Activated CD8-positive, alpha-beta memory T cell treated with anti-CD3 and anti-CD28 coated beads for 36 hours (primary cell): Measurements from ENCODE around the gene MAST4. TPM values are rescaled to one million over a fixed set of nuclear protein-coding genes. Genes with fewer than 3 reads are reported as not detected.
"Not testable (repeated sequence)": the region's sequence is repeated elsewhere in the genome, so short reads cannot be mapped to it uniquely, and the experiment has no call there.

ENCODE experiments used
- CTCF ChIA-PET: fragments of 350-600 bp; sonication (Branson Sonifier 250); formaldehyde crosslinking; loops from one replicate; lab custom pipeline; 2021; ENCODE audit warnings: antibody characterized with exemption; lab: Charles Lee
- POLR2A ChIA-PET: fragments of 350-600 bp; sonication (Branson Sonifier 250); formaldehyde crosslinking; loops from one replicate; lab custom pipeline; 2021; ENCODE audit warnings: antibody characterized with exemption; lab: Charles Lee
- total RNA-seq, 2 experiments: library from RNA; stranded (reverse); gene quantifications; one replicate each; pipeline ENCODE4 v1.2.3, GENCODE V29; 2021

Gene MAST4
- total RNA-seq, 2 experiments from 2014 or later, result 11.4 to 11.6 TPM

- CTCF ChIA-PET, result interaction anchor here (1.0 to 10.5 kb wide), 2 partner anchors 43 to 59 kb away, joined by 3 to 117 read pairs; no protein-coding TSS in a partner anchor
- POLR2A ChIA-PET, result no interaction called here
Measured at GRCh38 chr5:67161767-67162166, 565.6 kb downstream of the MAST4 start.

DNA sequence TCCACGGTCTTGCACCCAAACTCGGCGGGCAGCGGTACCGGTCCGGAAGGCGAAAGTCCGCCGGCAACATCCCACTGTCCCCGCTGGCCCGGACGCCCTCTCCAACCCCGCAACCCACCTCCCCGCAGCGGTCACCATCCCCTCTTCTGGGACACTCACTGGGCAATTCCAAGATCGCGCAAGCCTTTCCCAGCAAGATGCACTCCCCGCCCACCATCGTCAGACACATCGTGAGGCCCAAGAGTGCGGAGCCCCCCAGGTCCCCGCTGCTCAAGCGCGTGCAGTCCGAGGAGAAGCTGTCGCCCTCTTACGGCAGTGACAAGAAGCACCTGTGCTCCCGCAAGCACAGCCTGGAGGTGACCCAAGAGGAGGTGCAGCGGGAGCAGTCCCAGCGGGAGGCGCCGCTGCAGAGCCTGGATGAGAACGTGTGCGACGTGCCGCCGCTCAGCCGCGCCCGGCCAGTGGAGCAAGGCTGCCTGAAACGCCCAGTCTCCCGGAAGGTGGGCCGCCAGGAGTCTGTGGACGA, 567.1 kb downstream of the MAST4 start:
- ChIA-PET POLR2A (no interaction called here), CTCF (interaction anchor here (1.3 to 10.5 kb wide), 2 partner anchors 42 to 55 kb away, joined by 3 to 117 read pairs; no protein-coding TSS in a partner anchor)

DNA sequence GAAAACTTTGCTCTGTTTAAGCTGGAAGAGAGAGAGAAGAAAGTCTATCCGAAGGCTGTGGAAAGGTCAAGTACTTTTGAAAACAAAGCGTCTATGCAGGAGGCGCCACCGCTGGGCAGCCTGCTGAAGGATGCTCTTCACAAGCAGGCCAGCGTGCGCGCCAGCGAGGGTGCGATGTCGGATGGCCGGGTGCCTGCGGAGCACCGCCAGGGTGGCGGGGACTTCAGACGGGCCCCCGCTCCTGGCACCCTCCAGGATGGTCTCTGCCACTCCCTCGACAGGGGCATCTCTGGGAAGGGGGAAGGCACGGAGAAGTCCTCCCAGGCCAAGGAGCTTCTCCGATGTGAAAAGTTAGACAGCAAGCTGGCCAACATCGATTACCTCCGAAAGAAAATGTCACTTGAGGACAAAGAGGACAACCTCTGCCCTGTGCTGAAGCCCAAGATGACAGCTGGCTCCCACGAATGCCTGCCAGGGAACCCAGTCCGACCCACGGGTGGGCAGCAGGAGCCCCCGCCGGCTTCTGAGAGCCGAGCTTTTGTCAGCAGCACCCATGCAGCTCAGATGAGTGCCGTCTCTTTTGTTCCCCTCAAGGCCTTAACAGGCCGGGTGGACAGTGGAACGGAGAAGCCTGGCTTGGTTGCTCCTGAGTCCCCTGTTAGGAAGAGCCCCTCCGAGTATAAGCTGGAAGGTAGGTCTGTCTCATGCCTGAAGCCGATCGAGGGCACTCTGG, 567.8 kb downstream of the MAST4 start:
- POLR2A ChIA-PET, result interaction anchor here (1.4 kb wide), 1 partner anchor 43 kb away, joined by 4 read pairs; no protein-coding TSS in a partner anchor
- CTCF ChIA-PET, result interaction anchor here (1.3 to 10.5 kb wide), 4 partner anchors 11 to 58 kb away, joined by 3 to 117 read pairs (median 4); no protein-coding TSS in a partner anchor

- ChIA-PET CTCF (interaction anchor here (1.4 to 10.5 kb wide), 4 partner anchors 9 to 57 kb away, joined by 4 to 117 read pairs (median 6); no protein-coding TSS in a partner anchor), POLR2A (interaction anchor here (1.1 to 1.4 kb wide), 2 partner anchors 35 to 42 kb away, joined by 3 to 4 read pairs; no protein-coding TSS in a partner anchor)
Measured at GRCh38 chr5:67164856-67165525, 568.8 kb downstream of the MAST4 start.

- ChIA-PET POLR2A (interaction anchor here (1.0 to 2.4 kb wide), 3 partner anchors 34 to 41 kb away, joined by 3 to 17 read pairs (median 3); no protein-coding TSS in a partner anchor), CTCF (interaction anchor here (0.7 to 10.5 kb wide), 11 partner anchors 8 to 171 kb away, joined by 3 to 117 read pairs (median 4); no protein-coding TSS in a partner anchor)
Measured at GRCh38 chr5:67165526-67166459, 569.6 kb downstream of the MAST4 start.

GRCh38 chr5:67166460-67167285, 570.5 kb downstream of the MAST4 start:
- ChIA-PET CTCF (interaction anchor here (0.7 to 10.5 kb wide), 9 partner anchors 8 to 172 kb away, joined by 3 to 117 read pairs (median 4); no protein-coding TSS in a partner anchor), POLR2A (interaction anchor here (0.6 to 2.4 kb wide), 4 partner anchors 9 to 46 kb away, joined by 3 to 17 read pairs (median 4); no protein-coding TSS in a partner anchor)

GRCh38 chr5:67168069-67168468, 571.9 kb downstream of the MAST4 start:
- POLR2A ChIA-PET, result interaction anchor here (1.0 to 2.4 kb wide), 2 partner anchors 8 to 38 kb away, joined by 3 to 17 read pairs; no protein-coding TSS in a partner anchor
- CTCF ChIA-PET, result interaction anchor here (10.5 kb wide), 1 partner anchor 37 kb away, joined by 117 read pairs; no protein-coding TSS in a partner anchor

- POLR2A ChIA-PET, result no interaction called here
- CTCF ChIA-PET, result no interaction called here
Measured at GRCh38 chr5:67170767-67171166, 574.6 kb downstream of the MAST4 start.

DNA sequence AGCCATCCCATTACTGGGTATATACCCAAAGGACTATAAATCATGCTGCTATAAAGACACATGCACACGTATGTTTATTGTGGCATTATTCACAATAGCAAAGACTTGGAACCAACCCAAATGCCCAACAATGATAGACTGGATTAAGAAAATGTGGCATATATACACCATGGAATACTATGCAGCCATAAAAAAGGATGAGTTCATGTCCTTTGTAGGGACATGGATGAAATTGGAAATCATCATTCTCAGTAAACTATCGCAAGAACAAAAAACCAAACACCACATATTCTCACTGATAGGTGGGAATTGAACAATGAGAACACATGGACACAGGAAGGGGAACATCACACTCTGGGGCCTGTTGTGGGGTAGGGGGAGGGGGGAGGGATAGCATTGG, 577.2 kb downstream of the MAST4 start:
- POLR2A ChIA-PET, result not testable (repeated sequence)

GRCh38 chr5:67173959-67174358, 577.8 kb downstream of the MAST4 start:
- POLR2A ChIA-PET, result no interaction called here
- CTCF ChIA-PET, result interaction anchor here (1.2 to 1.5 kb wide), 2 partner anchors 9 to 10 kb away, joined by 3 to 4 read pairs; no protein-coding TSS in a partner anchor

More for the DNA sequence above, 577.2 kb downstream of the MAST4 start:
- CTCF ChIA-PET, result interaction anchor here (1.2 kb wide), 1 partner anchor 10 kb away, joined by 3 read pairs; no protein-coding TSS in a partner anchor

DNA sequence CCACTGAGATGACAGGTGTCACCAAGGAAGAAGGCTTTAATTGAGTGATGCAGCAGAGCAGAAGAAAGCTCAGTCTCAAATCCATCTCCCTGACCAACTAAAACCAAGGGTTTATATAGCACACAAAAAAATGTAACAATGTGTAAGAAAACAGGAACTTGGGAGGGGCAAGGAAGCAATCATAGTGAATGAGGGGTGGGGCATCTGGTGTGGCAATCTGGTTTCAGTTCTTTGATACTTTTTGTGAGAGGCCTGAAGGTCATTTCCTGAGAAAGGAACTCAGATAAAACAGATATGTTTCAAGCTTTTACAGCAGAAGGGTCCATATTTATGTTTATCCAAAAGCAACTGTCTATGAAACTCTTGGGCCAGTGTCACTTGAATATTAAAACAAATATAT, 580.7 kb downstream of the MAST4 start:
- ChIA-PET POLR2A (no interaction called here), CTCF (no interaction called here)

DNA sequence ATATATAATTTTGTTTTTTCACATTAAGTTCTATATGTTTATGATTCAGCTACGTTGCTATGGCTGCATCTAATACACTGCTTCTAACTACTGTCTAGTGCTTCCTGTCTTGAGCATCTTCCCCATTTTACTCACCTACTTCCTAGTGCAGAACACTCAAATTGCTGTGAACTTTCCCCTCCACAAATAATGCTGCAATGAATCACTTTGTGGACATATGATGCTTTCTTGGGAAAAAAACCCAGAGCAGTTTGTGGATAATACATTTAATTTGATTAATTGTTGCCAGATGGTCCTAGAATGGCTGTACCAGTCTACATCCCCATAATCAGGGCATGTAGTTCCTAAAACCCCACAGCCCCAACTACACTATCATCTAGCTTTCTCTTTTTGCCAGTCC, 581.9 kb downstream of the MAST4 start:
- ChIA-PET CTCF (no interaction called here), POLR2A (no interaction called here)

GRCh38 chr5:67178966-67179365, 582.8 kb downstream of the MAST4 start:
- ChIA-PET POLR2A (no interaction called here), CTCF (no interaction called here)

GRCh38 chr5:67179697-67180361, 583.6 kb downstream of the MAST4 start:
- CTCF ChIA-PET, result no interaction called here
- POLR2A ChIA-PET, result no interaction called here

- POLR2A ChIA-PET, result no interaction called here
Measured at GRCh38 chr5:67181648-67182221, 585.5 kb downstream of the MAST4 start.

DNA sequence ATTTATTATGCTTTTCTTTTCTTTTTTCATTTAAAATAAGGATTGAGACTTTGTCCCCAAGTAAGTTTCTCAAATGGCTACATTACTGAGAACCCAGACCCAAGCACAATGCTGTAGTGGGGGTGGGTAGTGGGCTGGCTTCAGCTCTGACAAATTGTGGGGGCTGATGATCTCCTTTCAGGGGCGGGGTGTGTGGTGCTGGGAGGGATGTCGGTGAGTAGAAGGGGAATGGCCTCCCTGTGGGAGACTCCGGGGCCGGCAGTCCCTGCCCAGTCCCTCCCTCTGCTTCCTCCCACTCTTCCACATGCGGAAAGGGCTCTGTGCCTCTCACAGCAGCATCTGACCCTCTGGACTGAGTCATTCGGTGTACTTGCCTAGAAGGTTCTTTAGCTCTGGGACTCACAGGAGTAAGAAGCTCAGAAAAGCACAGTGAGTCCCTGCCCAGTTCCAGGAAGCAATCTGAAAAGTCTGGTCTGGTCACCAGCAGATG, 586.2 kb downstream of the MAST4 start:
- CTCF ChIA-PET, result no interaction called here
- POLR2A ChIA-PET, result no interaction called here

More at GRCh38 chr5:67181648-67182221, 585.5 kb downstream of the MAST4 start:
- CTCF ChIA-PET, result no interaction called here
